DMS53 (cell line): ENCODE data around the gene KLHL2.
"Not testable (repeated sequence)": the region's sequence is repeated elsewhere in the genome, so short reads cannot be mapped to it uniquely, and the experiment has no call there.

Source experiments
- DNase-seq: peaks from one replicate; lab custom pipeline; 2025; lab: John Stamatoyannopoulos, UW

KLHL2 gene, protein sequence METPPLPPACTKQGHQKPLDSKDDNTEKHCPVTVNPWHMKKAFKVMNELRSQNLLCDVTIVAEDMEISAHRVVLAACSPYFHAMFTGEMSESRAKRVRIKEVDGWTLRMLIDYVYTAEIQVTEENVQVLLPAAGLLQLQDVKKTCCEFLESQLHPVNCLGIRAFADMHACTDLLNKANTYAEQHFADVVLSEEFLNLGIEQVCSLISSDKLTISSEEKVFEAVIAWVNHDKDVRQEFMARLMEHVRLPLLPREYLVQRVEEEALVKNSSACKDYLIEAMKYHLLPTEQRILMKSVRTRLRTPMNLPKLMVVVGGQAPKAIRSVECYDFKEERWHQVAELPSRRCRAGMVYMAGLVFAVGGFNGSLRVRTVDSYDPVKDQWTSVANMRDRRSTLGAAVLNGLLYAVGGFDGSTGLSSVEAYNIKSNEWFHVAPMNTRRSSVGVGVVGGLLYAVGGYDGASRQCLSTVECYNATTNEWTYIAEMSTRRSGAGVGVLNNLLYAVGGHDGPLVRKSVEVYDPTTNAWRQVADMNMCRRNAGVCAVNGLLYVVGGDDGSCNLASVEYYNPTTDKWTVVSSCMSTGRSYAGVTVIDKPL

DNA sequence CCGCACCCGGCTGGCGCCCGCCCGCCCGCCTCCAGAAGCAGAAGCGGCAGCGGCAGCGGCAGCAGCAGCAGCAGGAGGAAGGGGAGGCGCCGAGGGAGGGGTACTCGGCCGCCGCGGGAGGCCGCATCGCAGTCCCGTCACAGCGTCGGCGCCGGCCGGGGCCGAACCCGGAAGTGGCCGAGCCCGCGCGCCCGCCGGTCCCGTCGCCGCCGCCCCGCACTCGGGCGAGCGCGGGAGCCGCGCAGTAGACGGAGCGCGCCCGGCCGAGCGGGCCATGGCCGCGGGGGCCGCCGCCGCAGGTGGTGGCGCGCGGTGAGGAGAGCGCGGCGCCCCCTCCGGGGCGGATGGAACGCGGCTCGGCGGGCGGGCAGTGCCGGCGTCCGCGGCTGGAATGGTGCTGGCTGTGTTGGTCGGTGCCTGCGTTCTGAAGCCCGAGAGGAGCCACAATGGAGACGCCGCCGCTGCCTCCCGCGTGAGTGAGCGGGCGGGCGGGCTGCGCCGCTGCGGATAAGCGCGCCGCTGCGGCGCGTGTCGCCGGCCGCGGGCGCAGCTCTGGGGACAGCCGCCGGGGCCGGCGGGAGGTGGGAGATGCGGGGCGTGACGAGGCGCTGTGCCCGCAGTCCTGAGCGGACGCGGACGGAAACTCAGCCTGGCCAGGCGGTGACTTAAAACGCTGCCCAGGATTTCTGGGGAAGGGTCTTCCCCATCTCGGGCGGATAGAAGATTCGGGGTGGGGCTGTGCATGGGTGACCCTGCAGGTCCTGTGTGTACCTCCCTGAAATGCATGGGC is at the start of gene KLHL2:
TSS of gene KLHL2 (plus strand) at position 131 of the 790 bp plus-strand sequence. CDS start at position 447, 316 bp downstream.
- peak; percentile 88 for DNase-seq

DNA sequence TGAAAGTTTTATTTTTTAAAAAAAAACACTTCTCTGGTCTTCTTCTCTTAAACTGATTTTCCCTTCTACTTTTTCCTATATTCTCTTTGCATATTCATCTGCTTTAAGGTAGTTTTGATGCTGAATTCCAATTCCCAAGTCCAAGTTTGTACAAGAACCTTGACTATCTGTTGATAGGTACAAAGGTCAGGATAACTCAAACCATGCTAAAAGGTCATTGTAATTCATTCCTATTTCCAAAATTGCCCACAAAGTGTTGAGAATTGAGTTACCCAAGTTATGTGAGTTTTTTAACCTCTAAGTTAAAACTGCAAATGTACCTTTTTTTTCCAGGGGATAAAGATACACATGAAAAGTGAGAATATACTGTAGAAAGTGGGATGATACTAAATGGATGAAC is 48.6 kb upstream of the KLHL2 start:
- DNase-seq, result no peak

DNA sequence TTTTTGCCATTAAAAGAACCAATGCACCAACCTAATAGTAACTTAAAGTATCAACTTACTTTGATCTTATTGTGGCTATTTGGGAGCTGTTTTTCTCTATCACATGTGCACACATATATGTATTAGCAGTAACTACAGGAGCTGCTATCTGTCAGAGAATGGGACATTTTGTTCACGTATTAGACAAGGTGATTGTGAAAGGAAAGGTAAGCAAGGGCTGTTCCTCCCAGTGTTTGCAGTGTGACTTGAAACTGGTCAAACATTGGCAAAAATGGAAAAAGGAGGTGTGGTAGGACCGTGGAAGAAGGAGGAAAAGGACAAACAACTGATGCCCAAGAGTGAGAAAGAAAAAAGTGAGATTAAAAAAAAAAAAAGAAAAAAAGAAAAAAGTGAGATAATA is 43.1 kb upstream of the KLHL2 start:
- no peak for DNase-seq

DNA sequence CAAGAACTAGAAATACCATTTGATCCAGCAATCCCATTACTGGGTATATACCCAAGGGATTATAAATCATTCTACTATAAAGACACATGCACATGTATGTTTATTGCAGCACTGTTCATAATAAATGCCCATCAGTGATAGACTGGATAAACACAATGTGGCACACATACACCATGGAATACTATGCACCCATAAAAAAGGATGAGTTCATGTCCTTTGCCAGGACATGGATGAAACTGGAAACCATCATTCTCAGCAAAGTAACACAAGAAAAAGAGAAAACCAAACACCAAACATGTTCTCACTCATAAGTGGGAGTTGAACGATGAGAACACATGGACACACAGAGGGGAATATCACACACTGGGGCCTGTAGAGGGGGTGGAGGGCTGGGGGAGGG is 40.5 kb upstream of the KLHL2 start:
- DNase-seq, result not testable (repeated sequence)

DNA sequence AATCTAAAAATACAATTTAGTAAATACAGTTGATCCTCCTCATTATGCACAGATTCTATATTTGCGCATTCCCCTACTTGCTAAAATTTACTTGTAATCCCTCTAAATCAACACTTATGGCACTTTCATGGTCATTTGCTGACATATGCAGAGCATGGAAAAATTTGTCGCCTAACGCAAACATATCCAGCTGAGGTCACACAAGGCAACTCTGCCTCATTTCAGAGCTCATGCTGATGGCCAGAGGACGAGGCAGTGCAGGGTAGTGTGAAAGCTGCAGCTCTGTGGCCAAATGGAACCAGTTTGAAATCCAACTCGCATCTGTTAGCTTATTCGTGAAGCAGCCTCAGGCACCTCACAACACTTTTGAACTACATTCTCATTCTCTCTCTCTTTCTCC is 39.7 kb upstream of the KLHL2 start:
- no peak for DNase-seq

DNA sequence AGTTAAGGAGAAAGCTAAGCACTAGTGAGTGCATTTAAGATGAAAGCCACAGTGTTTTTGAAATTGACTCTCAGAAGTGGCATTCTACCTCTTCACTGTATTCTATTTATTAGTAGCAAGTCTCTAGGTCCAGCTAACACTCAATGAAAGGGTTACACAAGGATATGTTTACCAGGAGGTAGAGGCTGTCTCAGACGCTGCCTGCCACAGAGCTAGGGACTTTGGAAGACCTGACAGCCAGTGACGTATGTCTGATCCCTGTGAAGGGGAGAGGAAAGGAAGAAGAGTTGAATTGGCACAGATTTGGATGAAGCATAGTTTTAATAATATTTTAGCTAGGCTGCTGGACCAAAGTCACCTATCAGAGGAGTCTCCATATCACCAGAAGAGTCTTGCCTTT is 36.5 kb upstream of the KLHL2 start:
- no peak for DNase-seq

DNA sequence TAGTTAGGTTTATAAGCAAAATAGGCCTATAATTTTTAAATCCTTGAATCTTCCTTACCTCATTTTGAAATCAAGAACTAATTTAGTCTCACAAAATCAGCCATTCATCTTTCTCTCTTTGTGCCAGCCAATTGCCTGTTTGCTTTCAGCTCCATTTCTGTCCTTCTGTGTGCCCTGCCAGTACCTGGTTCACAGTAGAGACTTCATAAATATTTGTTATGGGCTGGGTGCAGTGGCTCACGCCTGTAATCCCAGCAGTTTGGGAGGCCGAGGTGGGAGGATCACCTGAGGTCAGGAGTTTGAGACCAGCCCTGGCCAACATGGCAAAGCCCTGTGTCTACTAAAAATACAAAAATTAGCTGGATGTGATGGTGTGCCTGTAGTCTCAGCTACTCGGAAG is 31.9 kb upstream of the KLHL2 start:
- not testable (repeated sequence) for DNase-seq

DNA sequence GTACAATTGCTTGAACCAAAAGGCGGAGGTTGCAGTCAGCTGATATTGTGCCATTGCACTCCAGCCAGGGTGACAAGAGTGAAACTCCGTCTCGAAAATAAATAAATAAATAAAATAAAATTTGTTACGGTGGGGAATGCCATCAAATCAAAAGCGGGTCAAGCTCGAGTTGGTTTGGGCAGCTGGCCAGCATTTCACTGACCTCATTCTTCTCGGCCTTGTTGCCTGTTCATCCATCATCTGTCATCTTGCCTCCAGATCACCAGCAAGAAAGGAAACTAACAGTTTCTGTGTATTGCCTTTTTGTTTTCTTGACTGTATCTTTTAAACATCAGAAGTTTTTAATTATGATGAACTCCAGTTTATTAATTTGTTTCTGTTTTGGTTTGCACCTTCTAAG is 31.5 kb upstream of the KLHL2 start:
- DNase-seq, result no peak

DNA sequence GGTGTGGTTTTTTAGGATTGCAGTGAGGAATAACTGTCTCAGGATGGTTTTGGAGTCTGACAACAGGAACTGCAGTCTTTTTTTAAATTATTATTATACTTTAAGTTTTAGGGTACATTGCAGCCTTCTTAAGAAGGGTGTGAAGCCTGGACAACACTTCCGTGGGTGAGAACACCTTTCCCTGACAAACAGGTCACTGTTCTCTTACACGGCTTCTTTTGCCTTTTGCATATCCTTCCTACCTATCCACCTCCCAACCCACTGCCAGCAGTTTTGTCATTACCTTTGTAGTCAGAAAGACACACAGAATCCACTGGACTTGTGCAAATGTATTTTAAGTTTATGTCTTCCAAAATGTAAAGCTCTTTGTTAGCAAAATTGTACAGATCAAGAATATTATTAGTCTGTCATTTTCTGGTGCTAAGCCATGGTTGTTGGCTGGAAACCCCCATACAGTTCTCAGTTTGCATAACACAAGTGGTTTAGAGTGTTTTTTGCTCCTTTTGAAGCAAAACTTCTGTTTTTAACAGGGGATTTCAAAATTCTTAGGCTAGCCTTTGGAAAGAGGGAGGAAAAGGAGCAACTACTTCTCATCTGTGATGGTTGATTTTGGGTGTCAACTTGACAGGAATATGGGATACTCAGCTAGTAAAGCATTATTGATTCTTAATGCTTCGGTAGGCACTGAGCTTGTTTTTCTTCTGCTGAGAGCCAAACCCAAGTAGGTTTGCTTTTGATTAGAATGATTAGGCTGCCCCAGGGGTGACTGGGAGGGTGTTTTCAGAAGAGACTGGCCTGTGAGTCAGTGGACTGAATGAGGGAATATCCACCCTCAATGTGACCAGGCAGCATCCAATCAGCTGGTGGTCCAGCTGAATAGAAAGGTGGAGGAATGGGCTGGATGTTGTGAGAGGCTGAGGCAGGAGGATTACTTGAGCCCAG is 29.4 kb upstream of the KLHL2 start:
- no peak for DNase-seq

DNA sequence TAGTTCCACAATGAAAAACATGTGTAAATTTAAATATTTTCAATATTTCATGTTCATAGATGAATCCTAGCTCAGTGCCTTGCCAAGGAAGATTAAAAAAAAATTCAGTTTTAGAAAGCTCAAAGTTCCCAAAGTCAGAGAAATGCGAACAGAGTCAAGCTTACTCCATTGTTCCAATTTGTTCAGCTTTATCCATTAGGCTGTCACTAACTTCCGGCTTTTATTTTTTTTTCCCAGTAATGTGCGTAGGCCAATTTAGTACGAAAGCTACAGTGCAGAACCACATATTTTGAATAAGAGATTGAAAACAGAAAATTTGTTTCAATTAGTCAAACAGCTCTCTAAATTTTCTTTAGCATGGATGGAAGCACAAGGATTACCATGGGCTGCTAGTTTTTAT is 23.1 kb upstream of the KLHL2 start:
- no peak for DNase-seq

DNA sequence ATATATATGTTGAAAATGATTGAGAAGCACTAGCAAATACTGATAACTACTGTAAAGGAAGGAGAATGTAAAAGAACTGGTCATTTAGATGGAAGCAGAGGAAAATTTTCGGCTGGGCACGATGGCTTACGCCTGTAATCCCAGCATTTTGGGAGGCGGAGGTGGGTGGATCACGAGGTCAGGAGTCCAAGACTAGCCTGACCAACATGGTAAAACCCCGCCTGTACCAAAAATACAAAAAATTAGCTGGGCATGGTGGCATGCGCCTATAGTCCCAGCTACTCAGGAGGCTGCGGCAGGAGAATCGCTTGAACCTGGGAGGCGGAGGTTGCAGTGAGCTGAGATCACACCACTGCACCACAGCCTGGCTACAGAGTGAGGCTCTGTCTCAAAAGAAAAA is 22.4 kb upstream of the KLHL2 start:
- DNase-seq, result not testable (repeated sequence)

DNA sequence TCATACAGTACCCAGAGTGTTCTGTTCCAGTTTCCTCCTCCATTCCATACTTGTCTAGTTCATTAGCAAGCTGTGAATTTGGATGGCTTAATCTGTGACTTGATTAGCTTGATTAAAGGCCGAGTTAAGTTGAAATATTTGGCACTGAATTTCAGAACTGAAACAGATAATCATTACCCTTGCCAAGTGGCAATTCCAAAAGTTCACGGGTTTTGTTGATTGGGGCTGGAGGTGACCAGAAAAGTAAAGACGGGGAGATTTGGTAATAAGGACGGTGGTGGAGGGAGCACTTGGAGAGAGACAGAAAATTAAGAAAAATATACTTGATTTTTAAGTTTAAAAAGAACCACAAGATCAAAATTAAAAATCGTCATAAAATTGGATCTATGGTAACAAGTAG is 21.9 kb upstream of the KLHL2 start:
- no peak for DNase-seq

DNA sequence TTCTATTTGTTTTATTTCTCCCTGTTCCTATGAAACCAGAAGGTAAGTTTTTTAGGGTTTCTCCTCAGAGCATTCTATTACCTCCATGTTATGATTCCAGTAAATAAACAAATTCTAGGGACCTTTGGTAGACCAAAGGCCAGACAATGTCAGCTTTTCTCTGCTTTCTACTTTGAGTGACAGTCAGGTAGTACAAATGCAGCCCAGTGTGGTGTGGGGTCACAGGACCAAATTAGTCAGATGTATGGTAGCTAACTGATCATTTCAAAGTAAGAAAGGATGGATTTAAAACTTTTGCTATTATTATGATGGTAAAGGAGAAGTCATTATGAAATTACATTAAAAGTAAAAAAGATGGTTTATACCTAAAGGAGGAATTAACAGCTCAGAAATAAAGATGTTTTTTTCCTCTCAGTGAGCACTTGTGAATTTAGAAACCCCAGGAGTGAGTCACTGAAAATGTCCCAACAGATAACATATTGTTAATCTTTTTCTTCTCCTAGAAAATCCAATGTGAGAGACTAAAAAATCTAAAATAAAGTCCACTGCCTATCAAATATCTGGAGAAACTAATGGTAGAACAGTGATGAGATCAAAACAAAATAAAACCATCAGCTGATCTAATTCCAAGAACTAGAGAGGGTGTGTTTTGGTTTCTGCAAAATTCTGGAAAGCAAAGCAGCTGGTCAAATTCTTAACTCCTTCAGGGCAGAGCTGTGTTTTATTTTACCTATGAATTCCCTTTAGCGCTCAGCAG is 16.6 kb upstream of the KLHL2 start:
- DNase-seq, result no peak

DNA sequence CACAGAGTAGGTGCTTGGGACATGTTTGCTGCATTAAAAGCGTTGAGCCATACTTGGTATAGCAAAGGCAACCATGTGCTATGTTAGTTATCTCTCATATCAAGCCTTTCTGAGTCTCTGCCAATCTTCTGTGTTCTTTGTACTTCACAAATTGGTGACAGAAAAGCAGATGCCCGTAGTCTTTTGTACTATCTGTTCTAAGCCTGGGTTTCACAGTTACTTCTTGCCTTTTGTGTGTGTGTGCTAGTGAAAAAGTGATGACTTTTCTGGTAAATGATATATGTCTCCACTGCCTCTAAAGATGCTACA is 16.1 kb upstream of the KLHL2 start:
- DNase-seq, result no peak

DNA sequence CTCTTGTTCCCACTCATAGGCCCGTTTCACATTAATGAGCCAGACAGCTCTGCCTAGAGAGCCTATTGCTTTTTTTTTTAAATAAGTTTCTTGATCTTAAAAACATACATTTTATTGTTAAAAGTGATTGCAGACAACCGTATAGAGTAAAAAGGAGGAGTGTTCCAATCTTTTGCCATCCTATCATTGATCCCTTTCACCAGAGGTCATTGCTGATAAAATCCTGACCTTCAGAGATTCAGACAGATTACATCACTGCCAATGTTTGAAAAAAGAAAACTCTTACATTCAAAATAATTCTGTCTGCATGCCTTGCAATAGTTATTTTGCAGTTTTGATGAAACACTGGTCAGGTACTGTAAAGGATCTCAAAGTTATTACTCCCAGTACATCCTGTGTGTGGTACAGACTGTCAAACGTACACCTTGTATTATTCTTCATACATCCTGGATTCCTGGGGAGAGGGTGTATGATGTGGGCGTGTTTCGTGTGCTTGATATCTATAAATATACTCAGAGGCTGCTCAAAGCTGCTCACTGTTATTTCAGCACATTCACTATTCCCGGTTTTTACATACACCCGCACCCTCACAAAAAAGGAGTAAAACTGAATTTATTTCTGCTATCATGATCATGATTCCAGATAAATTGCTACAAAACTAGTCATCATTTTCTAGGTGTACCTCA is 15.4 kb upstream of the KLHL2 start:
- DNase-seq, result no peak

DNA sequence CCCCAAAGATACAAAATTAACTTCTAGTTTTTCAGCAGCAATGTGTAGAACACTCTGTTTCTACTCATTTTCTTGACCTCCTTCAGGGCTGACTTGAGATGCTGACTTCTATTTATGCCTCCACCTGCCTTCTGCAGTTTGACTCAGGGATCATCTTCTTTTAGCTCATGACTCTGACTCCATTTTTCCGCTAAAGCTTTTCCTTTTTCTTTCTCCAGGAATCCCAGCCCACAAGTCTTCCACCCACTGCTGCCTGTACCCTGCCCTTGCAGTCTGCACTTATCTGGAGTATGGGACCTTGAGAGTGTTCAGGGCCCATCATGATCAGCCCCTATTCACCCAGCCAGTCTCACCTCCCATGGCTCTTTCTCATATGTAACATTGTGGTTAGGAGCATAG is 14.9 kb upstream of the KLHL2 start:
- DNase-seq, result no peak

DNA sequence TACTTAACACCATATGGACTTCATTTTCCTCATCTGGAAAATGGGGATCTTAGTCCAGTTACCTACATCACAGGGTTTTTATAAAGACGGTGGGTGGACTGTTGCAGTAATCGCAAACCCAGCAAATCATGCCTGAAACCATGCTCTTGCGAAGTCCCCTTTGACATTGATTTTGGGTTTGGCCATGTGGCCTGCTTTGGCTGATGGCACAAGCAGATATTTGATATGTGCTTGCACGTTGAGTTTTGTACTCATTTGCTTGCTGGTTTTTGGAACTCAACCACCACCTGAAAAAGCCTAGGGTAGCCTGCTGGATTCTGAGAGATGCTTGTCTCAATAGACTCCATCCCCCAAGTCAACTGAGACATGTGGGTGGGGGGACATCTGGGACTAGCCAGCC is 14.4 kb upstream of the KLHL2 start:
- DNase-seq, result no peak

DNA sequence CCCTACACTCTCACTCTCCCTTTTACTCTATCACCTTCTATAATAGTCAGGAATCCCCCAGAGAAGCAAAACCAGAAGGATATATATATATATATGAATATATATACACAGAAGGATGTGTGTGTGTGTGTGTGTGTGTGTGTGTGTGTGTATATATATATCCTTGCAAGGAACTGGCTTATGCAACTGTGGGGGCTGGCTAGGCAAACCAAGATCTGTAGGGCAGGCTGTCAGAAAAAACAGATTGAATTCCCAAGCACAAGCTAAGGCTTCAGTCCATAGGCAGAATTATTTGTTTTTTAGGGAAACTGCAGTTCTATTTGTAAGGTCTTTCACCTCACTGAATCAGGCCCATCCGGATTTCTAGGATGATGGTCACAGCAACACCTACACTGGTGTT is 13.0 kb upstream of the KLHL2 start:
- DNase-seq, result no peak

DNA sequence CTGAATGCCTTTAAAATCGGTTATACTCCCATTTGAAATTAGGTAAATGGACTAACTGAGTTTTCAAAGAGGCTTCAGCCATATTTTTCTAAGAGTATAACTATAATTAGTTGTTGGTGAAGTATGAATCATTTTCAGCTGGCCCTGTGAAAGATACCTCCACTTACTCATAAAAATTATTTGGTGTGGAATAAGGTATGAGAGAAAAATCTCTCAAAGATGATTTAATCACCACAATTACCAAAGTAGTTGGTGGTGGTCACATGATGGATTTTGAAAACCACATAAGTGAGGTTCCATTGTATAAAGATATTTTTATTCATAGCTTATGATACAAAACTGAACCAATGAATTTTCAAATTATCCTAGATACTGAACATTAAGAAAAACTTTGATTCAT is 9.0 kb upstream of the KLHL2 start:
- DNase-seq, result no peak

DNA sequence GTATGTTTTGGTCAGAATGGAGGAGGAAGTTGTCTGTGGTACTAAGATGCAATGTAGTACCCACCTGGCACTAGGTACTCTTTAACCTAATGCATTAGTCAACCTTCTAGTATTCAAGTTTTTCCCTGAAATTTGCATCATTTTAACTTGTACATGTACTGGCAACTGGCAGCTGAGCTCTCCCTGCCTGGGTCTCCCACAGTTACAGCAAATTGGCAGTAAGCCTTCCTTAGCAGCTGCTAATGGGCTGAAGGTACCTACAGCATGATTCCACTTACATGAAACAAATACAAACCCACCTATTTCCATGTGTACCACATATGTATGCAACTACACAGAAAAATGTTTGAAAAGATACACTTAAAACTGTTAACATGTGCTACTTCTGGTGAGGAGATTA is 8.1 kb upstream of the KLHL2 start:
- DNase-seq, result no peak

DNA sequence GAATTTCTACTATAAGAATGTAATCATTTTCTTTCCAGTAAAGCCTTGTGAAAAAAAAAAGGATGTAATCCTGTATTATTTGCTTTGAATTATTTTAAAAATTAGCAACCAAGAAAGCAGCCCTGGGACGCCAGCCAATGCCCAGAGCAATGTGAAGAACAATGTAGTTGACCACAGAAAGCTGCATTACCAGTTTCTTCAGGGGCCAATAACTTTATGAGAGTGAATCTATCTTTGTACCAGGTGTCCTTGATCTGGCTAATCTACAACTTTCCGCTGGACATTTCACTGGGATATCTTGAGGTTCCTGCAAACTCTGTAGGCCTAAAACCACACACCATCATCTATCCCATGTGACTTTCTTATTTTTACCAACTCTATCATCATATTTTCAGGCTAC is 7.6 kb upstream of the KLHL2 start:
- DNase-seq, result peak; percentile 33
